ENCODE results near the gene CEP152.
"Not testable (repeated sequence)": the region's sequence is repeated elsewhere in the genome, so short reads cannot be mapped to it uniquely, and the experiment has no call there.

Gene CEP152

GRCh38 chr15:48810414-48811324 lies at the start of gene CEP152:
Gene CEP152, minus strand, starts transcription at chr15:48811069. Its CDS starts 5,420 bp downstream, at chr15:48805649.
- peak; percentile 98 for DNase-seq (ENCODE audit: low spot score)

- DNase-seq (ENCODE audit: low spot score) = no peak
Measured at GRCh38 chr15:48859426-48859825, 48.6 kb upstream of the CEP152 start.

- no peak for DNase-seq (ENCODE audit: low spot score)
Measured at GRCh38 chr15:48858401-48858800, 47.5 kb upstream of the CEP152 start.

GRCh38 chr15:48856942-48857341 lies 46.1 kb upstream of the CEP152 start:
- peak; percentile 15 for DNase-seq (ENCODE audit: low spot score)

- peak; percentile 70 for DNase-seq (ENCODE audit: low spot score)
Measured at GRCh38 chr15:48855501-48856440, 44.9 kb upstream of the CEP152 start.

GRCh38 chr15:48854434-48854833 lies 43.6 kb upstream of the CEP152 start:
- not testable (repeated sequence) for DNase-seq (ENCODE audit: low spot score)

- no peak for DNase-seq (ENCODE audit: low spot score)
Measured at GRCh38 chr15:48851956-48852355, 41.1 kb upstream of the CEP152 start.

- no peak for DNase-seq (ENCODE audit: low spot score)
Measured at GRCh38 chr15:48850648-48851047, 39.8 kb upstream of the CEP152 start.

GRCh38 chr15:48845123-48845522 lies 34.3 kb upstream of the CEP152 start:
- DNase-seq (ENCODE audit: low spot score) = no peak

- DNase-seq (ENCODE audit: low spot score) = no peak
Measured at GRCh38 chr15:48842501-48842900, 31.6 kb upstream of the CEP152 start.

- DNase-seq (ENCODE audit: low spot score) = no peak
Measured at GRCh38 chr15:48834756-48835155, 23.9 kb upstream of the CEP152 start.

- DNase-seq (ENCODE audit: low spot score) = no peak
Measured at GRCh38 chr15:48833526-48834239, 22.8 kb upstream of the CEP152 start.

GRCh38 chr15:48832648-48833047 lies 21.8 kb upstream of the CEP152 start:
- DNase-seq (ENCODE audit: low spot score) = no peak

- no peak for DNase-seq (ENCODE audit: low spot score)
Measured at GRCh38 chr15:48828906-48829305, 18.0 kb upstream of the CEP152 start.

GRCh38 chr15:48828471-48828870 lies 17.6 kb upstream of the CEP152 start:
- DNase-seq (ENCODE audit: low spot score) = no peak

- no peak for DNase-seq (ENCODE audit: low spot score)
Measured at GRCh38 chr15:48825075-48825474, 14.2 kb upstream of the CEP152 start.

GRCh38 chr15:48823706-48824105 lies 12.8 kb upstream of the CEP152 start:
- no peak for DNase-seq (ENCODE audit: low spot score)

- DNase-seq (ENCODE audit: low spot score) = peak; percentile 41
Measured at GRCh38 chr15:48823237-48823636, 12.4 kb upstream of the CEP152 start.

GRCh38 chr15:48814286-48814685 lies 3.4 kb upstream of the CEP152 start:
- no peak for DNase-seq (ENCODE audit: low spot score)

- no peak for DNase-seq (ENCODE audit: low spot score)
Measured at GRCh38 chr15:48811325-48811958, 573 bp upstream of the CEP152 start.

GRCh38 chr15:48806151-48806550 lies 4.7 kb downstream of the CEP152 start:
- no peak for DNase-seq (ENCODE audit: low spot score)

GRCh38 chr15:48805591-48805990 lies 5.3 kb downstream of the CEP152 start:
- no peak for DNase-seq (ENCODE audit: low spot score)

Data from AG08395 (cell line).